COLO668 (cell line): ENCODE measurements around the gene PHACTR3.

Experiments used
- DNase-seq: peaks from one replicate; lab custom pipeline; 2025; ENCODE audit not compliant: unreplicated experiment; lab: John Stamatoyannopoulos, UW

Gene PHACTR3

GRCh38 chr20:59573837-59574236, 30.5 kb upstream of the PHACTR3 start:
- DNase-seq: no peak

- no peak for DNase-seq
Observed at GRCh38 chr20:59574308-59574707, 30.0 kb upstream of the PHACTR3 start.

- no peak for DNase-seq
Observed at GRCh38 chr20:59575216-59575615, 29.1 kb upstream of the PHACTR3 start.

GRCh38 chr20:59575653-59576052, 28.7 kb upstream of the PHACTR3 start:
- DNase-seq: no peak

GRCh38 chr20:59576216-59576953, 28.0 kb upstream of the PHACTR3 start:
- DNase-seq: no peak

- no peak for DNase-seq
Observed at GRCh38 chr20:59577037-59577808, 27.1 kb upstream of the PHACTR3 start.

GRCh38 chr20:59577809-59578435, 26.4 kb upstream of the PHACTR3 start:
- no peak for DNase-seq

- no peak for DNase-seq
Observed at GRCh38 chr20:59578436-59579403, 25.6 kb upstream of the PHACTR3 start.

GRCh38 chr20:59579404-59580145, 24.8 kb upstream of the PHACTR3 start:
- no peak for DNase-seq

GRCh38 chr20:59580146-59580946, 24.0 kb upstream of the PHACTR3 start:
- no peak for DNase-seq

- DNase-seq: no peak
Observed at GRCh38 chr20:59580991-59581401, 23.3 kb upstream of the PHACTR3 start.

GRCh38 chr20:59581993-59582679, 22.2 kb upstream of the PHACTR3 start:
- DNase-seq: no peak

- DNase-seq: no peak
Observed at GRCh38 chr20:59583428-59584277, 20.7 kb upstream of the PHACTR3 start.

- no peak for DNase-seq
Observed at GRCh38 chr20:59584278-59584925, 19.9 kb upstream of the PHACTR3 start.

GRCh38 chr20:59585714-59586409, 18.5 kb upstream of the PHACTR3 start:
- DNase-seq: no peak

- no peak for DNase-seq
Observed at GRCh38 chr20:59586613-59587012, 17.7 kb upstream of the PHACTR3 start.

GRCh38 chr20:59587570-59587969, 16.8 kb upstream of the PHACTR3 start:
- no peak for DNase-seq
